Activated naive CD4-positive, alpha-beta T cell treated with anti-CD3 and anti-CD28 coated beads for 36 hours (primary cell): ENCODE data around the gene SLC6A16. TPM values are rescaled to one million over a fixed set of nuclear protein-coding genes. Genes with fewer than 3 reads are reported as not detected.
"Not testable (repeated sequence)": the region's sequence is repeated elsewhere in the genome, so short reads cannot be mapped to it uniquely, and the experiment has no call there.

Experiments
- CTCF ChIA-PET: fragments of 350-600 bp; sonication (Branson Sonifier 250); formaldehyde crosslinking; loops from one replicate; lab custom pipeline; 2021; ENCODE audit warnings: antibody characterized with exemption; lab: Charles Lee
- DNase-seq: peaks from one replicate; pipeline ENCODE4 v3.0.0-alpha.2; 2020
- H3K27ac Mint-ChIP-seq: one replicate; pipeline ENCODE4 v1.8.0; 2021; ENCODE audit warnings: mild to moderate bottlenecking, mixed read lengths
- H3K27me3 Mint-ChIP-seq: one replicate; pipeline ENCODE4 v1.8.0; 2021; ENCODE audit warnings: low read depth, mixed read lengths
- H3K36me3 Mint-ChIP-seq: one replicate; pipeline ENCODE4 v1.8.0; 2021; ENCODE audit warnings: low read depth, mixed read lengths
- H3K4me1 Mint-ChIP-seq: one replicate; pipeline ENCODE4 v1.8.0; 2021; ENCODE audit warnings: low read depth, mixed read lengths
- H3K4me3 Mint-ChIP-seq: one replicate; pipeline ENCODE4 v1.8.0; 2021; ENCODE audit warnings: mild to moderate bottlenecking, moderate library complexity, mixed read lengths
- H3K9me3 Mint-ChIP-seq: one replicate; pipeline ENCODE4 v1.8.0; 2021; ENCODE audit warnings: mixed read lengths
- intact Hi-C: fragments of 100-400 bp; cut with micrococcal nuclease; formaldehyde crosslinking; loops from one replicate; pipeline ENCODE4 v1.15.1; 2023
- total RNA-seq, 2 experiments: library from RNA; stranded (reverse); gene quantifications; one replicate each; pipeline ENCODE4 v1.2.3, GENCODE V29; 2021

Gene SLC6A16
- total RNA-seq, 2 experiments from 2014 or later: 0.77 to 0.98 TPM

DNA sequence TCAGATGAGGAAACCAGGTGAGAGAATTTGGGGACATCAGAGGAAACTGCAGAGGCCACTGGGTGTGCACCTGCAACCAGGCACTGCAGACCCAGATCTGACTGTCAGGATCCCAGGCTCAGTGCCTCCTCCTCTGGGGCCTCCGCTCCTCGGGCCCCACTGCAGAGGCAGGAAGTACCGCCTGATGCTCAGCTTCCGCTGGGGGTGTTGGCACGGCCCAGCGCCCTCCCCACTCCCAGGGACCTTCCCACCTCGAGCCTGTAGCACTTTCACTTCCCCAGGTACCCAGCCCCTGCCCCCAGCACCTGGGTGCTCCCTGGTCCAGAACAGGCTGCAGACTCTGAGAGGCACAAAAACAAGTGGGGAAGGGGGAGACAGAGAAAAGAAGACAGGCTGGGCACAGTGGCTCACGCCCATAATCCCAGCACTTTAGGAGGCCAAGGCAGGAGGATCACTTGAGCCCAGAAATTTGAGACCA is 8.9 kb upstream of the SLC6A16 start:
- DNase-seq: peak; percentile 89
- Mint-ChIP-seq H3K27me3 (no peaks in the 10 kb centered on the region), H3K9me3 (no peaks in the 10 kb centered on the region), H3K4me1 (peaks cover 77% of the 10 kb centered on the region), H3K4me3 (peak overlapping the region; percentile 73), H3K27ac (peak overlapping the region; percentile 94), H3K36me3 (peaks cover 27% of the 10 kb centered on the region)
- intact Hi-C loops: loop anchor here (2.0 to 10.0 kb wide), 6 partner anchors 29 to 541 kb away; partner anchors contain the start of genes AKT1S1, ALDH16A1, DKKL1 and FLT3LG
- CTCF ChIA-PET: interaction anchor here (0.8 kb wide), 1 partner anchor 140 kb away, joined by 4 read pairs; the partner anchor contains the start of gene FLT3LG

DNA sequence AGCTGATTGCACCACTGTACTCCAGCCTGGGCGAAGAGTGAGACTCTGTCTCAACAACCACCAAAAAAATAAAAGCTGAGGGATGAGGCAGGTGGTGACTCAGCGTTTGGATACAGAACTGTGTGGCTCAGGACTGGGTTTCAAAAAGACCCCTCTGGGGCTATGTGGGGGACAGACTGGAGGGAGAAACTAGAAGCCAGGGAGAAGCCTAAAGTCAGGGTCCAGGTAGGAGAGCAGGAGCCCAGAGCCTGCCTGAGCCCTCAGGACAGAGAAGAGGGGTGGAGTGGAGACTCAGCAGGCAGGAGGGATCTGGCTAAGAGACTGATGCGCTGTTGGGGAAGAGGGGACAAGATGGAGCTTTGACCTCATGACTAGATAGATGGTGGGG is 8.4 kb upstream of the SLC6A16 start:
- peak; percentile 27 for DNase-seq
- intact Hi-C loops: loop anchor here (10.0 kb wide), 2 partner anchors 221 to 541 kb away; partner anchors contain the start of genes AKT1S1 and TBC1D17
- no peaks in the 10 kb centered on the region for H3K9me3 Mint-ChIP-seq
- H3K27me3 Mint-ChIP-seq: no peaks in the 10 kb centered on the region
- H3K36me3 Mint-ChIP-seq: peaks cover 23% of the 10 kb centered on the region
- H3K4me1 Mint-ChIP-seq: peaks cover 77% of the 10 kb centered on the region
- CTCF ChIA-PET: interaction anchor here (0.8 kb wide), 2 partner anchors 26 to 140 kb away, joined by 4 read pairs; partner anchors contain the start of gene FLT3LG
- peak overlapping the region; percentile 73 for H3K4me3 Mint-ChIP-seq
- H3K27ac Mint-ChIP-seq: peak overlapping the region; percentile 94

DNA sequence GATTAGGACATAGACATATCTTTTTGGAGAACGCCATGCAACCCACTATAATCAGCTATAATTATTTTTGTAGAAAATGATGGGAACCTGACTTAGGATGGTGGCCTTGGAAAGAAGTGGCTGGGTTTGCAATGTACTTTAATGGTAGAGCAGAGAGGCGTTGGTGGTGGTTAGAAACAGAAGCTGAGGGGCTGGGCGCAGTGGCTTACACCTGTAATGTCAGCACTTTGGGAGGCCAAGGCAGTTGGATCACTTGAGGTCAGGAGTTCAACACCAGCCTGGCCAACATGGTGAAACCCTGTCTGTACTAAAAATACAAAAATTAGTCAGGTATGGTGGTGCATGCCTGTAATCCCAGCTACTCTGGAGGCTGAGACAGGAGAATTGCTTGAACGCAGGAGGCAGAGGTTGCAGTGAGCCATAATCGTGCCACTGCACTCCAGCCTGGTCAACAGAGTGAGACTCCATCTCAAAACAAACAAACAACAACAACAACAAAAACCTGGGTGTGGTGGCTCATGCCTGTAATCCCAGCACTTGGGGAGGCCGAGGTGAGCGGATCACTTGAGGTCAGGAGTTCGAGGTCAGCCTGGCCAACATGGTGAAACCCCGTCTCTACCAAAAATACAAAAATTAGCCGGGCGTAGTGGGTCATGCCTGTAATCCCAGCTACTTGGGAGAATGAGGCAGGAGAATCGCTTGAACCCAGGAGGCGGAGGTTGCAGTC is 7.9 kb upstream of the SLC6A16 start:
- H3K36me3 Mint-ChIP-seq: peaks cover 18% of the 10 kb centered on the region
- CTCF ChIA-PET: interaction anchor here (0.6 to 0.8 kb wide), 4 partner anchors 26 to 941 kb away, joined by 3 to 4 read pairs (median 4); partner anchors contain the start of gene FLT3LG
- H3K9me3 Mint-ChIP-seq, DNase-seq, H3K27me3 Mint-ChIP-seq: not testable (repeated sequence)
- peak overlapping the region; percentile 73 for H3K4me3 Mint-ChIP-seq
- H3K27ac Mint-ChIP-seq: peak overlapping the region; percentile 94
- intact Hi-C loops: loop anchor here (10.0 kb wide), 2 partner anchors 222 to 542 kb away; partner anchors contain the start of genes AKT1S1 and TBC1D17
- peaks cover 77% of the 10 kb centered on the region for H3K4me1 Mint-ChIP-seq

DNA sequence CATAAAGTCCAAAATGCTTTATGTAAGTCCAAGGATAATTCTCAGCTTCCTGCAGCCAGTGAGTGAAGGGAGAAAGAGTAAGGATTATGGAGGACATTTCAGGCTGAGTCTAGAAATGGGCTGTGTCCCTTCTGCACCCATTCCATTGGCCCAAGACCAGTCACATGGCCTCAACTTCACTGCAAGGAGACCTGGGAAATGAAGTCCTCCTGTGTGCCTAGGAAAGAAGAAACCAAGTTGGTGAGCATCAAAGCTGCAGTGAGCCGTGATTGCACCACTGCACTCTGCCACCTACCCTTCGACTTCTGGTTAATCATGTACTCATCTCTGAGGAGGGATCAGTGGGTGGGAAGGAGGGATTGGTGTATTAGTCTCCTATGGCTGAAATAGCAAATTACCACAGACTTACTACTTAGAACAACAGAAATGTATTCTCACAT is 6.6 kb upstream of the SLC6A16 start:
- CTCF ChIA-PET: interaction anchor here (0.9 to 1.6 kb wide), 3 partner anchors 9 to 108 kb away, joined by 3 to 4 read pairs (median 3); no protein-coding TSS in a partner anchor
- peak overlapping the region; percentile 44 for H3K4me3 Mint-ChIP-seq
- H3K36me3 Mint-ChIP-seq: peaks cover 10% of the 10 kb centered on the region
- no peaks in the 10 kb centered on the region for H3K9me3 Mint-ChIP-seq
- intact Hi-C loops: loop anchor here (1.0 to 10.0 kb wide), 3 partner anchors 112 to 543 kb away; partner anchors contain the start of genes AKT1S1 and TBC1D17
- no peaks in the 10 kb centered on the region for H3K27me3 Mint-ChIP-seq
- peaks cover 74% of the 10 kb centered on the region for H3K4me1 Mint-ChIP-seq
- DNase-seq: peak; percentile 84
- H3K27ac Mint-ChIP-seq: peak overlapping the region; percentile 81

DNA sequence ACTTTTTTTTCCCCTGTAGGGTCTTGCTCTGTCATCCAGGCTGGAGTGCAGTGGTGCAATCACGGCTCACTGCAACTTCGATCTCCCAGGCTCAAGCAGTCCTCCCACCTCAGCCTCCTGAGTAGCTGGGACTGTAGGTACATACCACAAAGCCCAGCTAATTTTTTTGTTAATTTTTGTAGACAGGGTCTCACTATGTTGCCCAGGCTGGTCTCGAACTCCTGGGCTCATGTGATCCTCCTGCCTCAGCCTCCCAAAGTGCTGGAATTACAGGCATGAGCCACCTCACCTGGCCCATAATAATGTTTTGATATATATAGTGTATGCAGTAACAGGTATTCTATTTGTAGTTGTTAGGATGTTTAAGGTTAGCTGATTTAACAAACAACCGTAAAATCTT is 6.2 kb upstream of the SLC6A16 start:
- Mint-ChIP-seq H3K27ac (peak overlapping the region; percentile 81), H3K4me3 (peak overlapping the region; percentile 44), H3K4me1 (peaks cover 70% of the 10 kb centered on the region)
- DNase-seq, H3K27me3 Mint-ChIP-seq, H3K9me3 Mint-ChIP-seq, H3K36me3 Mint-ChIP-seq: not testable (repeated sequence)
- CTCF ChIA-PET: interaction anchor here (0.7 to 1.6 kb wide), 4 partner anchors 9 to 107 kb away, joined by 3 to 4 read pairs (median 3); no protein-coding TSS in a partner anchor
- intact Hi-C loops: loop anchor here (1.0 to 10.0 kb wide), 3 partner anchors 112 to 544 kb away; partner anchors contain the start of genes AKT1S1 and TBC1D17

DNA sequence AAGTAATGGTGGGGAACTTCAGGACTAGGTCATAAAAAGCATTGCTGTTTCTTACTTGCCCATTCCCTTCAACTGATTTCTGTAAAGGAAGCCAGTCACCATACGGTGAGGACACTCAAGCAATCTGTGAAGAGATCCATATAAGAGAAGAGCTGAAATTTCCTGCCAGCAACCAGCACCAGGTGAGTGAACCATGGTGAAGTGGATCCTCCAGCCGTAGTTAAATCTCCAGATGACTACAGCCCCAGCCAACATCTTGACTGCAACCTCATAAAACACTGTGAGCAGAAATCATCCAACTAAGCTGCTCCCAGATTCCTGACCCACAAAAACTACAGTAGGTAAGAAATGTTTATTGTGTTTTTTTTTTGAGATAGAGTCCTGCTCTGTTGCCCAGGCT is 3.8 kb upstream of the SLC6A16 start:
- H3K36me3 Mint-ChIP-seq: peaks cover 4% of the 10 kb centered on the region
- H3K4me1 Mint-ChIP-seq: peaks cover 56% of the 10 kb centered on the region
- intact Hi-C loops: loop anchor here (1.0 to 2.0 kb wide), 2 partner anchors 28 to 62 kb away; no protein-coding TSS in a partner anchor
- DNase-seq: no peak
- CTCF ChIA-PET: interaction anchor here (0.6 to 2.3 kb wide), 3 partner anchors 27 to 1616 kb away, joined by 3 to 15 read pairs (median 5); no protein-coding TSS in a partner anchor
- H3K27ac Mint-ChIP-seq: no peak overlapping the region
- H3K4me3 Mint-ChIP-seq: no peak overlapping the region
- no peaks in the 10 kb centered on the region for H3K9me3 Mint-ChIP-seq
- H3K27me3 Mint-ChIP-seq: no peaks in the 10 kb centered on the region

DNA sequence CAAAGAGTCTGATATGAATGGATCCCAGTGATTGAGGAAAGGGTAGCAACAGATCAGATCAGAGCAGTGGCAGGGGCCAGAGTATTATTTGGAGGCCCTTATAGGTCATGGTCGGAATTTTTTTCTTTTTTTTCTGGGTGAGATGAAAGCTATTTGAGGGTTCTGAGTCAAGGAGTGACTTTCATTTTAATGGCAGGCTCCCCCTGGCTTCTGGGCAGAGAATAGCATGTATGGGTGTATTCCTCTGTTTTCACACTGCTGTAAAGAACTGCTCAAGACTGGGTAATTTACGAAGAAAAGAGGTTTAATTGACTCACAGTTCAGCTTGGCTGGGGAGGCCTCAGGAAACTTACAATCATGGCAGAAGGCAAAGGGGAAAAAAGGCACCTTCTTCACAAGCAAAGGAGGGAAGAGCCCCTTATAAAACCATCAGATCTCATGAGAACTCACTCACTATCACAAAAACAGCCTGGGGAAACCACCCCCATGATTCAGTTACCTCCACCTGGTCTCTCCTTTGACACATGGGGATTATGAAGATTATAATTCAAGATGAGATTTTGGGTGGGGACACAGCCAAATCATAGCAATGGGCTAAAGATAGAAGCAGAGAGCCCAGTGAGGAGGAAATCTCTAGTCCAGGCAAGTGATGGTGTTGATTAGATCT is 3.0 kb upstream of the SLC6A16 start:
- CTCF ChIA-PET: interaction anchor here (0.6 to 2.3 kb wide), 9 partner anchors 10 to 148 kb away, joined by 3 to 15 read pairs (median 4); no protein-coding TSS in a partner anchor
- no peak overlapping the region for H3K4me3 Mint-ChIP-seq
- H3K27ac Mint-ChIP-seq: peak overlapping the region; percentile 55
- intact Hi-C loops: loop anchor here (1.0 to 2.0 kb wide), 2 partner anchors 27 to 62 kb away; no protein-coding TSS in a partner anchor
- no peaks in the 10 kb centered on the region for H3K9me3 Mint-ChIP-seq
- H3K27me3 Mint-ChIP-seq: no peaks in the 10 kb centered on the region
- peak; percentile 77 for DNase-seq
- H3K36me3 Mint-ChIP-seq: peaks cover 4% of the 10 kb centered on the region
- H3K4me1 Mint-ChIP-seq: peaks cover 49% of the 10 kb centered on the region

DNA sequence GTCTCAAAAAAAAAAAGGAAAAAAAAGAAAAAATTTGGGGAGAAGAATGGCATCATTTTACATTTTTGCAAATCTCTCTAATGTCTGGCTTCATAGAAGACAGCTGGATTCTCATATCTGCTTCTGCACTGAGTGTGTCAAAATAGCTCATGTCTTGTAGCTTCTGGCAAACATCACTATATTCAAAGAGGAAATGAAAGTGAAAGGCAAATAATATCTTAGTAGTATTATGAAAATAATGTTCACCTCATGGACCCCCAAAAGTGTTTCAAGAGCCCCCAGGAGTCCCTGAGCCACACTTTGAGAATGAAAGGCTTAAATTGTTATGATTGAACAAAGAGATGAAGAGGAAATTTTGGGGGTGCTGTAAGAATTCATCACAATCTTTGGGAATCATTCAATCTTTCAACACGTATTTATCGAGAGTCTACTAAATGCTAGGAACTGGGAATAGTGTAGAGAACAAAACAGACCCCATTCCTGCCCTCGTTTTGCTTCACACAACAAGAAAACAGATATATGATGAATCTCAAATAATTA is 1.2 kb upstream of the SLC6A16 start:
- H3K4me3 Mint-ChIP-seq: no peak overlapping the region

DNA sequence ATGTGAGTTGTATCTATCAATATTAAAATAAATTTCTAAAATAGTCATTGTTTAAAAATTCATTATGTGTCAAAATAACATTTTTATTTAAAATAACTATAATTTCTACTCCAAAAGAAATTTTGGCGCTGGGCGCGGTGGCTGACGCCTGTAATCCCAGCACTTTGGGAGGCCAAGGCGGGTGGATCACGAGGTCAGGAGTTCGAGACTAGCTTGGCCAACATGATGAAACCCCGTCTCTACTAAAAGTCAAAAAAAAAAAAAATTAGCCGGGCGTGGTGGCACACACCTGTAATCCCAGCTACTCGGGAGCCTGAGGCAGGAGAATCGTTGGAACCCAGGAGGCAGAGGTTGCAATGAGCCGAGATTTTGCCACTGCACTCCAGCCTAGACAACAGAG is 765 bp upstream of the SLC6A16 start:
- H3K36me3 Mint-ChIP-seq, H3K4me3 Mint-ChIP-seq, DNase-seq, intact Hi-C loops, H3K27ac Mint-ChIP-seq, H3K27me3 Mint-ChIP-seq, H3K9me3 Mint-ChIP-seq: not testable (repeated sequence)
- CTCF ChIA-PET: interaction anchor here (0.6 to 0.7 kb wide), 2 partner anchors 63 to 141 kb away, joined by 3 to 5 read pairs; no protein-coding TSS in a partner anchor
- peaks cover 28% of the 10 kb centered on the region for H3K4me1 Mint-ChIP-seq

More for the DNA sequence above, 1.2 kb upstream of the SLC6A16 start:
- H3K27me3 Mint-ChIP-seq: no peaks in the 10 kb centered on the region
- H3K36me3 Mint-ChIP-seq: peaks cover 5% of the 10 kb centered on the region
- intact Hi-C loops: no loop called here
- no peak overlapping the region for H3K27ac Mint-ChIP-seq
- H3K9me3 Mint-ChIP-seq: no peaks in the 10 kb centered on the region
- peaks cover 32% of the 10 kb centered on the region for H3K4me1 Mint-ChIP-seq
- DNase-seq: no peak
- CTCF ChIA-PET: interaction anchor here (0.6 to 0.7 kb wide), 3 partner anchors 10 to 142 kb away, joined by 3 to 5 read pairs (median 4); no protein-coding TSS in a partner anchor

DNA sequence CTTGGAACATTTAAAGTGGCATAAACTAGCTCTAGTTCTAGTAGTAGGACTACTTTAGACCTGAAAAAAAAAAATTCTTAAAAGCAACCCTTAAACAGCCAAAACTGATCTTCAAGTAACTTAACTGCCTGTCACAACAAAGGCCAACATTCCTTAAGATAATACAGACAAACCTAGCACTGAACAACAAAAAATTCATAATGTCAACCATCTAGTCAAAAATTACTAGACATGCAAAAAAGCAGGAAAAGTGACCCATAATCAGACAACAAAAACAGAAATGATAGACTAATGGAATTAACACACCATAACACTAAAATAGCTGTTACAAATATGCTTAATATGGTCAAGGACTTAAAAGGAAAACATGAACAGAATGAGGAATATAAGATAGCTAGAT is 6.7 kb downstream of the SLC6A16 start:
- CTCF ChIA-PET: interaction anchor here (0.6 to 1.7 kb wide), 6 partner anchors 9 to 92 kb away, joined by 3 to 8 read pairs (median 3); no protein-coding TSS in a partner anchor
- no peak for DNase-seq
- Mint-ChIP-seq H3K4me1 (peaks cover 9% of the 10 kb centered on the region), H3K27me3 (no peaks in the 10 kb centered on the region), H3K27ac (no peak overlapping the region), H3K4me3 (no peak overlapping the region), H3K9me3 (peaks cover 9% of the 10 kb centered on the region), H3K36me3 (peaks cover 19% of the 10 kb centered on the region)
- intact Hi-C loops: no loop called here

DNA sequence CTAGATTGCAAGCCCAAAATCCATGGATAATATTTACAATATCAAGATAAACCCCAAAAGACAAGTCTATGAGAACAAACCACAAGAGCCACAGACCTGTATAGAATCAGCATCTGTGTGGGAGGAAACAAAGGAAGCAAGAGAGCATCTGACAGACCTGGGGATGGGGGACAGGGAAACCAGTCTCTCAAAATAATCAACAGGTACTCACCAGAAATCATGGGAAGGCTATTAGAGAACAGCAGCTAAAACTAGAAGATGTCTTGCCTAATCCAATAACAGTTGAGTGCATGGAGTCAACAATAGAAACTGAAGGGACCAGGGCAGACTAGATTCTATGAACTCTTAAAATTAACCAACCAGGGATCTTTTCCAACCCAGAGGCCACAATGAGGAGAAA is 8.7 kb downstream of the SLC6A16 start:
- no peak for DNase-seq
- H3K27me3 Mint-ChIP-seq: no peaks in the 10 kb centered on the region
- no peak overlapping the region for H3K27ac Mint-ChIP-seq
- intact Hi-C loops: no loop called here
- H3K9me3 Mint-ChIP-seq: peaks cover 9% of the 10 kb centered on the region
- CTCF ChIA-PET: interaction anchor here (0.6 to 0.7 kb wide), 3 partner anchors 13 to 15 kb away, joined by 3 to 4 read pairs (median 3); no protein-coding TSS in a partner anchor
- no peak overlapping the region for H3K4me3 Mint-ChIP-seq
- H3K36me3 Mint-ChIP-seq: peaks cover 18% of the 10 kb centered on the region
- H3K4me1 Mint-ChIP-seq: peaks cover 9% of the 10 kb centered on the region
